HG03432 (cell line): ENCODE measurements around the gene SFI1.

Experiments used
- ATAC-seq: cut with Tn5 transposase; IDR thresholded peaks from one replicate; pipeline ENCODE4 v1.9.1; 2021; ENCODE audit warnings: mild to moderate bottlenecking, moderate library complexity; ENCODE audit not compliant: unreplicated experiment

SFI1 gene

GRCh38 chr22:31661851-31662667 lies 165.7 kb downstream of the SFI1 start, which contains the start of gene PISD:
Gene PISD (minus strand): TSS chr22:31662215. CDS start chr22:31662208, 7 bp downstream.
- ATAC-seq: peak; percentile 86

- ATAC-seq: no peak
Measured at GRCh38 chr22:31662668-31663037, 166.3 kb downstream of the SFI1 start.
